ENCODE data around the gene SULT2B1. TPM values are rescaled to one million over a fixed set of nuclear protein-coding genes. Genes with fewer than 3 reads are reported as not detected.

The SULT2B1 gene
- total and polyA plus RNA-seq, 2 of the 4 experiments (the other 2 are of a cell fraction), result 0.09 TPM; not detected in 1

DNA sequence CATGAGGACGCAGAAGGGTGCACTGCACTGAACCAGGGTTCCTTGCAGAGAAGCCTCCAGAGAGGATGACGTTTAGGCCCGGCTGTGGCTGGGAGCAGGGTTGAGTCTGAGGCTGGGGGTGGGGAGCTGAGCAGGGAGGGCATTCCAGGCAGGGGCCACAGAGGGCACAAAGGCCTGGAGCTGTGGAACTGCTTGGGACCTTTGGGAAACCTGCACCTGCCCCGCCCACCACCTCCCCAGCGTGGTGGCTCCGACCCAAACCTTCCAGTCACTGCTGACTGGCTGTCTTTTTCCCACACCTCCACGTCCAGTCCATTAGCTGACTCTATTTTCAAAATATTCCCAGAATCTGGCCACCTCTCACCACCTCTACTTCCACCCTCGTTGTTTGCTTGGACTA lies 35.4 kb upstream of the SULT2B1 start:
- H3K14ac ChIP-seq (replicated peaks; ENCODE audit: low read depth, low read length), result no peak overlapping the region
- H3K4me1 ChIP-seq (ENCODE audit: control insufficient read depth, insufficient read depth, low read length), result no peaks in the 10 kb centered on the region
- H3K9me3 ChIP-seq (ENCODE audit: control insufficient read depth, insufficient read depth, low read length), result no peaks in the 10 kb centered on the region
- no peak for DNase-seq
- no peak for ATAC-seq (ENCODE audit: low read depth)
- no TSS peak for BruUV-seq (replicated peaks)
- ChIA-PET POLR2A (ENCODE audit: unreplicated experiment) (no interaction called here), CTCF (no interaction called here)
- intact Hi-C loops (cut with micrococcal nuclease) (no loop called here), dilution Hi-C loops (cut with HindIII; ENCODE audit: low sequenced_read_pairs, unreplicated experiment) (no loop called here), in situ Hi-C loops (cut with MboI; ENCODE audit: low sequenced_read_pairs) (no loop called here)
- no peak overlapping the region for H3K27ac ChIP-seq (ENCODE audit: insufficient read depth, low read length)
- H4K5ac ChIP-seq (ENCODE audit: low read depth, low read length), result no peak overlapping the region
- no peak overlapping the region for H3K18ac ChIP-seq (ENCODE audit: low read depth, low read length)
- no peaks in the 10 kb centered on the region for H3K36me3 ChIP-seq (ENCODE audit: control insufficient read depth, insufficient read depth, low read length)
- H3K9ac ChIP-seq (ENCODE audit: low read depth, low read length), result no peak overlapping the region
- no peak overlapping the region for H2BK15ac ChIP-seq (ENCODE audit: low read depth, low read length)
- peak overlapping the region; percentile 33 for H2AFZ ChIP-seq (replicated peaks; ENCODE audit: low read length, poor library complexity)
- TF ChIP-seq FOS (IDR thresholded peaks at IDR 0.05; ENCODE audit: low read depth, low read length) (no peak), MAFK (IDR thresholded peaks at IDR 0.05; ENCODE audit: low read depth, low read length) (no peak), POLR2A (IDR thresholded peaks at IDR 0.05; ENCODE audit: low read depth, low read length) (no peak), MXI1 (IDR thresholded peaks at IDR 0.05; ENCODE audit: borderline replicate concordance, low read depth, low read length) (no peak), CEBPB (IDR thresholded peaks at IDR 0.05; ENCODE audit: low read depth, low read length) (no peak)
- TF ChIP-seq, protein P1, sequence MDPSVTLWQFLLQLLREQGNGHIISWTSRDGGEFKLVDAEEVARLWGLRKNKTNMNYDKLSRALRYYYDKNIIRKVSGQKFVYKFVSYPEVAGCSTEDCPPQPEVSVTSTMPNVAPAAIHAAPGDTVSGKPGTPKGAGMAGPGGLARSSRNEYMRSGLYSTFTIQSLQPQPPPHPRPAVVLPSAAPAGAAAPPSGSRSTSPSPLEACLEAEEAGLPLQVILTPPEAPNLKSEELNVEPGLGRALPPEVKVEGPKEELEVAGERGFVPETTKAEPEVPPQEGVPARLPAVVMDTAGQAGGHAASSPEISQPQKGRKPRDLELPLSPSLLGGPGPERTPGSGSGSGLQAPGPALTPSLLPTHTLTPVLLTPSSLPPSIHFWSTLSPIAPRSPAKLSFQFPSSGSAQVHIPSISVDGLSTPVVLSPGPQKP (IDR thresholded peaks at IDR 0.05; ENCODE audit: borderline replicate concordance, low read depth, low read length), result no peak
- peaks cover 13% of the 10 kb centered on the region for H3K27me3 ChIP-seq (ENCODE audit: control insufficient read depth, insufficient read depth, low read length)
- H2BK120ac ChIP-seq (ENCODE audit: low read depth, low read length), result no peak overlapping the region
- no peak overlapping the region for H2BK20ac ChIP-seq (ENCODE audit: low read depth, low read length)
- no peaks in the 10 kb centered on the region for H3K9me1 ChIP-seq (ENCODE audit: insufficient read depth, low read length)
- H3K56ac ChIP-seq (ENCODE audit: extremely low read depth, insufficient read depth, low read length), result no peak overlapping the region
- WGBS, 2 experiments (ENCODE audit: extremely low coverage in 2 of 2, insufficient read length in 1 of 2), result 68% methylated on average over 4 of the region's 8 CpGs; no CpG with 5 or more reads in 1 of the 2 experiments
- H2BK5ac ChIP-seq (ENCODE audit: low read depth, low read length, poor library complexity, severe bottlenecking), result no peak overlapping the region
- H3K4ac ChIP-seq (ENCODE audit: low read depth, low read length), result no peak overlapping the region
- no peak overlapping the region for H3K23ac ChIP-seq (ENCODE audit: low read depth, low read length)
- H3K4me3 ChIP-seq (ENCODE audit: insufficient read depth, low read depth, low read length), result no peak overlapping the region
- H2AK5ac ChIP-seq (ENCODE audit: low read depth, low read length), result no peak overlapping the region
- H2AK9ac ChIP-seq (replicated peaks; ENCODE audit: low read depth, low read length, poor library complexity), result peak overlapping the region; percentile 26
- H4K20me1 ChIP-seq (ENCODE audit: insufficient read depth, low read length), result no peaks in the 10 kb centered on the region
- H3K79me1 ChIP-seq (ENCODE audit: low read depth in 1 of 2, low read length in 2 of 2), result no peaks in the 10 kb centered on the region
- no peak overlapping the region for H3K4me2 ChIP-seq (ENCODE audit: low read depth, low read length)
- no peak overlapping the region for H4K8ac ChIP-seq (ENCODE audit: low read depth in 2 of 2, low read length in 2 of 2)
- H4K91ac ChIP-seq (ENCODE audit: insufficient read depth, low read depth, low read length), result no peak overlapping the region
